Middle frontal gyrus (tissue), 1 donor: ENCODE results near the gene IQCH.

ENCODE experiments used
- DNase-seq: peaks from one replicate; pipeline ENCODE4 v3.0.0-alpha.2; 2015; ENCODE audit warnings: low spot score; ENCODE audit errors: extremely low spot score

Gene IQCH

GRCh38 chr15:67394873-67395639 lies 140.5 kb downstream of the IQCH start:
- no peak for DNase-seq

- no peak for DNase-seq
Measured at GRCh38 chr15:67396114-67396513, 141.5 kb downstream of the IQCH start.

- DNase-seq, result no peak
Measured at GRCh38 chr15:67397139-67397538, 142.6 kb downstream of the IQCH start.

- DNase-seq, result no peak
Measured at GRCh38 chr15:67399925-67400324, 145.3 kb downstream of the IQCH start.

GRCh38 chr15:67400890-67401289 lies 146.3 kb downstream of the IQCH start:
- no peak for DNase-seq

GRCh38 chr15:67401336-67401735 lies 146.8 kb downstream of the IQCH start:
- DNase-seq, result no peak

GRCh38 chr15:67403428-67404154 lies 149.0 kb downstream of the IQCH start:
- no peak for DNase-seq

- DNase-seq, result no peak
Measured at GRCh38 chr15:67405208-67406191, 150.9 kb downstream of the IQCH start.

- DNase-seq, result no peak
Measured at GRCh38 chr15:67406257-67406861, 151.8 kb downstream of the IQCH start.

- no peak for DNase-seq
Measured at GRCh38 chr15:67407786-67408185, 153.2 kb downstream of the IQCH start.

GRCh38 chr15:67409175-67409574 lies 154.6 kb downstream of the IQCH start:
- DNase-seq, result no peak

GRCh38 chr15:67411486-67411885 lies 156.9 kb downstream of the IQCH start:
- no peak for DNase-seq

- no peak for DNase-seq
Measured at GRCh38 chr15:67413770-67414390, 159.3 kb downstream of the IQCH start.

- no peak for DNase-seq
Measured at GRCh38 chr15:67415181-67415580, 160.6 kb downstream of the IQCH start.

- no peak for DNase-seq
Measured at GRCh38 chr15:67416891-67417290, 162.3 kb downstream of the IQCH start.

GRCh38 chr15:67419705-67420104 lies 165.1 kb downstream of the IQCH start:
- DNase-seq, result no peak

GRCh38 chr15:67420137-67420536 lies 165.6 kb downstream of the IQCH start:
- no peak for DNase-seq

- DNase-seq, result no peak
Measured at GRCh38 chr15:67421105-67421504, 166.5 kb downstream of the IQCH start.

- no peak for DNase-seq
Measured at GRCh38 chr15:67422296-67422695, 167.7 kb downstream of the IQCH start.

- DNase-seq, result no peak
Measured at GRCh38 chr15:67433495-67434099, 179.0 kb downstream of the IQCH start.
